Stimulated activated CD8-positive, alpha-beta memory T cell treated with anti-CD3 and anti-CD28 coated beads, Interleukin-4, amount 100 ng/mL, for 1 hour (primary cell): Measurements from ENCODE around the gene ZDHHC1.

ENCODE experiments used
- DNase-seq, 2 donors: peaks; one replicate each; pipeline ENCODE4 v3.0.0-alpha.2; 2020; ENCODE audit warnings: low read depth in 2 of 2, low spot score in 1 of 2

Gene ZDHHC1

GRCh38 chr16:67411339-67411738, 4.9 kb downstream of the ZDHHC1 start:
- DNase-seq = no peak

- no peak for DNase-seq
These were observed 6.6 kb downstream of the ZDHHC1 start for GRCh38 chr16:67409631-67410030.

- no peak for DNase-seq
These were observed 8.4 kb downstream of the ZDHHC1 start for GRCh38 chr16:67407788-67408452.

GRCh38 chr16:67407176-67407787, 9.0 kb downstream of the ZDHHC1 start:
- no peak for DNase-seq

GRCh38 chr16:67406111-67406971, 9.9 kb downstream of the ZDHHC1 start:
- no peak for DNase-seq

GRCh38 chr16:67405336-67405735, 10.9 kb downstream of the ZDHHC1 start:
- no peak for DNase-seq

GRCh38 chr16:67404740-67405226, 11.5 kb downstream of the ZDHHC1 start:
- DNase-seq = no peak

- DNase-seq = no peak
These were observed 12.2 kb downstream of the ZDHHC1 start for GRCh38 chr16:67403976-67404555.

GRCh38 chr16:67400901-67401300, 15.4 kb downstream of the ZDHHC1 start:
- no peak for DNase-seq

- no peak for DNase-seq
These were observed 16.2 kb downstream of the ZDHHC1 start for GRCh38 chr16:67399749-67400704.

- no peak for DNase-seq
These were observed 17.0 kb downstream of the ZDHHC1 start for GRCh38 chr16:67399218-67399733.

- DNase-seq = no peak
These were observed 17.6 kb downstream of the ZDHHC1 start for GRCh38 chr16:67398546-67399217.

GRCh38 chr16:67397812-67398545, 18.3 kb downstream of the ZDHHC1 start:
- no peak for DNase-seq

- no peak for DNase-seq
These were observed 19.1 kb downstream of the ZDHHC1 start for GRCh38 chr16:67397036-67397801.

- no peak for DNase-seq
These were observed 19.9 kb downstream of the ZDHHC1 start for GRCh38 chr16:67396159-67397035.

GRCh38 chr16:67395458-67396158, 20.7 kb downstream of the ZDHHC1 start:
- DNase-seq = no peak

- DNase-seq = no peak
These were observed 21.2 kb downstream of the ZDHHC1 start for GRCh38 chr16:67395105-67395457.
